Neural cell (in vitro differentiated cells): ENCODE results near the gene THRA. TPM values are rescaled to one million over a fixed set of nuclear protein-coding genes. Genes with fewer than 3 reads are reported as not detected.

Experiments used
- polyA plus RNA-seq: library from polyadenylated mRNA; depleted of rRNA; stranded (reverse); fragments of >200 nt; gene quantifications from 2 replicates; pipeline ENCODE4 v1.2.3, GENCODE V29; 2014
- small RNA-seq, 3 experiments: library from RNA; depleted of rRNA; stranded (forward); fragments of <200 nt; gene quantifications; one replicate each; pipeline ENCODE3, GENCODE V24; 2012

Gene THRA
- polyA plus RNA-seq, 1 donor from 2014 or later, result 97.2 TPM

Small RNAs within 50 kb of the gene (small RNA-seq; reads per million reads assigned to genes)
- 76.8 to 93.3 (median 84.2) reads per million in 3 experiments for gene SNORD124

Other genes starting within 250 kb of the THRA start
- not detected in 2 replicates for gene IKZF3, start 198.7 kb upstream of the THRA start, polyA plus RNA-seq
- gene ZPBP2, start 194.8 kb upstream of the THRA start, polyA plus RNA-seq, result not detected in 2 replicates
- gene GSDMB, start 144.3 kb upstream of the THRA start, polyA plus RNA-seq, result 22.7 and 40.2 TPM in 2 replicates
- gene ORMDL3, start 135.4 kb upstream of the THRA start, polyA plus RNA-seq, result 90.1 and 97.1 TPM in 2 replicates
- not detected in 2 replicates for gene LRRC3C, start 135.2 kb upstream of the THRA start, polyA plus RNA-seq
- gene GSDMA, start 100.0 kb upstream of the THRA start, polyA plus RNA-seq, result not detected in 2 replicates
- 117 and 139 TPM in 2 replicates for gene PSMD3, start 82.2 kb upstream of the THRA start, polyA plus RNA-seq
- 0.32 TPM in 1 of 2 replicates, not detected in the other for gene CSF3, start 47.5 kb upstream of the THRA start, polyA plus RNA-seq
- 159 and 161 TPM in 2 replicates for gene MED24, start 8.6 kb upstream of the THRA start, polyA plus RNA-seq
- gene NR1D1, start 37.6 kb downstream of the THRA start, polyA plus RNA-seq, result 0.73 TPM in 1 of 2 replicates, not detected in the other
- 118 and 137 TPM in 2 replicates for gene MSL1, start 59.0 kb downstream of the THRA start, polyA plus RNA-seq
- gene CASC3, start 77.6 kb downstream of the THRA start, polyA plus RNA-seq, result 50.6 and 52.3 TPM in 2 replicates
- gene RAPGEFL1, start 114.5 kb downstream of the THRA start, polyA plus RNA-seq, result 15.5 and 15.6 TPM in 2 replicates
- gene WIPF2, start 156.3 kb downstream of the THRA start, polyA plus RNA-seq, result 8.6 and 11.5 TPM in 2 replicates
- 1.9 and 2.2 TPM in 2 replicates for gene CDC6, start 224.9 kb downstream of the THRA start, polyA plus RNA-seq
- gene RARA, start 246.2 kb downstream of the THRA start, polyA plus RNA-seq, result 4.7 and 6.6 TPM in 2 replicates